Ishikawa (cell line): ENCODE results near the gene SLC25A47.

Experiments used
- CEBPB ChIP-seq: IDR thresholded peaks from 2 replicates; pipeline ENCODE4 v1.6.1; 2012
- CREB1 ChIP-seq: IDR thresholded peaks from 2 replicates; pipeline ENCODE4 v1.6.1; 2012; ENCODE audit warnings: low read depth
- EGR1 ChIP-seq: IDR thresholded peaks from 2 replicates; pipeline ENCODE4 v1.6.1; 2012
- EP300 ChIP-seq: IDR thresholded peaks from 2 replicates; pipeline ENCODE4 v1.6.1; 2012; ENCODE audit warnings: borderline replicate concordance
- FOXM1 ChIP-seq: IDR thresholded peaks from 2 replicates; pipeline ENCODE4 v1.6.1; 2012; ENCODE audit warnings: low read depth, borderline replicate concordance
- MAX ChIP-seq: IDR thresholded peaks from 2 replicates; pipeline ENCODE4 v1.6.1; 2012
- NFIC ChIP-seq: IDR thresholded peaks from 2 replicates; pipeline ENCODE4 v1.6.1; 2012
- RAD21 ChIP-seq: IDR thresholded peaks from 2 replicates; pipeline ENCODE4 v1.6.1; 2012; ENCODE audit warnings: low read depth
- REST ChIP-seq: IDR thresholded peaks from 2 replicates; pipeline ENCODE4 v1.6.1; 2012; ENCODE audit warnings: low read depth, mild to moderate bottlenecking
- TAF1 ChIP-seq: IDR thresholded peaks from 2 replicates; pipeline ENCODE4 v1.6.1; 2012; ENCODE audit warnings: low read depth, mild to moderate bottlenecking
- TCF12 ChIP-seq: IDR thresholded peaks from 2 replicates; pipeline ENCODE4 v1.6.1; 2012; ENCODE audit warnings: low read depth
- TEAD4 ChIP-seq: IDR thresholded peaks from 2 replicates; pipeline ENCODE4 v1.6.1; 2012
- USF1 ChIP-seq: IDR thresholded peaks from 2 replicates; pipeline ENCODE4 v1.6.1; 2012
- YY1 ChIP-seq: IDR thresholded peaks from 2 replicates; pipeline ENCODE4 v1.6.1; 2012; ENCODE audit warnings: low read depth
- ZBTB7A ChIP-seq: IDR thresholded peaks from 2 replicates; pipeline ENCODE4 v1.6.1; 2012; ENCODE audit warnings: low read depth

Gene SLC25A47

GRCh38 chr14:100294213-100294962 lies 28.8 kb upstream of the SLC25A47 start:
- TF ChIP-seq TEAD4 = no peak
- no peak for TF ChIP-seq NFIC
- TF ChIP-seq CREB1 = no peak
- no peak for TF ChIP-seq MAX
- no peak for TF ChIP-seq FOXM1
- TF ChIP-seq ZBTB7A = no peak
- no peak for TF ChIP-seq RAD21
- TF ChIP-seq CEBPB = no peak
- TF ChIP-seq EP300 = no peak
- TF ChIP-seq USF1 = no peak
- no peak for TF ChIP-seq REST
- TF ChIP-seq YY1 = no peak
- TF ChIP-seq TCF12 = no peak
- TF ChIP-seq EGR1 = no peak
- no peak for TF ChIP-seq TAF1

- TF ChIP-seq EGR1 (no peak), CEBPB (no peak)
These were observed 28.2 kb upstream of the SLC25A47 start for GRCh38 chr14:100294963-100295330.

- no peak for TF ChIP-seq USF1
- TF ChIP-seq EGR1 = no peak
- TF ChIP-seq TAF1 = no peak
- no peak for TF ChIP-seq TEAD4
- TF ChIP-seq EP300 = no peak
- TF ChIP-seq ZBTB7A = no peak
- TF ChIP-seq NFIC = no peak
- TF ChIP-seq RAD21 = no peak
- TF ChIP-seq FOXM1 = no peak
- TF ChIP-seq TCF12 = no peak
- TF ChIP-seq YY1 = no peak
- TF ChIP-seq REST = no peak
- TF ChIP-seq MAX = no peak
- TF ChIP-seq CREB1 = no peak
- no peak for TF ChIP-seq CEBPB
These were observed 27.6 kb upstream of the SLC25A47 start for GRCh38 chr14:100295376-100296105.

- TF ChIP-seq TCF12 = no peak
- no peak for TF ChIP-seq EP300
- TF ChIP-seq CEBPB = no peak
- TF ChIP-seq YY1 = no peak
- TF ChIP-seq EGR1 = no peak
- TF ChIP-seq TEAD4 = no peak
- TF ChIP-seq NFIC = no peak
- TF ChIP-seq MAX = no peak
- no peak for TF ChIP-seq TAF1
- TF ChIP-seq ZBTB7A = no peak
These were observed 27.0 kb upstream of the SLC25A47 start for GRCh38 chr14:100296106-100296651.

GRCh38 chr14:100297320-100298300 lies 25.5 kb upstream of the SLC25A47 start:
- TF ChIP-seq TCF12 (no peak), USF1 (no peak), ZBTB7A (no peak), NFIC (no peak), EP300 (no peak), EGR1 (no peak), TEAD4 (no peak), MAX (no peak), RAD21 (no peak), YY1 (no peak), CEBPB (no peak)
